Stimulated activated CD4-positive, alpha-beta T cell treated with anti-CD3 and anti-CD28 coated beads, Interleukin-1b, Interleukin-23, amount 100 ng/mL, for 24 hours (primary cell): ENCODE results near the gene LAPTM4A.
"Not testable (repeated sequence)": the region's sequence is repeated elsewhere in the genome, so short reads cannot be mapped to it uniquely, and the experiment has no call there.

Source experiments
- DNase-seq, 4 experiments: peaks; one replicate each; pipeline ENCODE4 v3.0.0-alpha.2; 2020; ENCODE audit warnings: low read depth in 4 of 4, low spot score in 1 of 4

The LAPTM4A gene

GRCh38 chr2:20051532-20052228 is at the start of gene LAPTM4A:
Gene LAPTM4A (minus strand): TSS chr2:20051628. CDS start chr2:20051520, 108 bp downstream.
- DNase-seq: peak; percentile 88 to 96 (median 94)

- DNase-seq: no peak
Observed at GRCh38 chr2:20100711-20101110, 49.3 kb upstream of the LAPTM4A start.

- no peak for DNase-seq
Observed at GRCh38 chr2:20099780-20100179, 48.4 kb upstream of the LAPTM4A start.

DNA sequence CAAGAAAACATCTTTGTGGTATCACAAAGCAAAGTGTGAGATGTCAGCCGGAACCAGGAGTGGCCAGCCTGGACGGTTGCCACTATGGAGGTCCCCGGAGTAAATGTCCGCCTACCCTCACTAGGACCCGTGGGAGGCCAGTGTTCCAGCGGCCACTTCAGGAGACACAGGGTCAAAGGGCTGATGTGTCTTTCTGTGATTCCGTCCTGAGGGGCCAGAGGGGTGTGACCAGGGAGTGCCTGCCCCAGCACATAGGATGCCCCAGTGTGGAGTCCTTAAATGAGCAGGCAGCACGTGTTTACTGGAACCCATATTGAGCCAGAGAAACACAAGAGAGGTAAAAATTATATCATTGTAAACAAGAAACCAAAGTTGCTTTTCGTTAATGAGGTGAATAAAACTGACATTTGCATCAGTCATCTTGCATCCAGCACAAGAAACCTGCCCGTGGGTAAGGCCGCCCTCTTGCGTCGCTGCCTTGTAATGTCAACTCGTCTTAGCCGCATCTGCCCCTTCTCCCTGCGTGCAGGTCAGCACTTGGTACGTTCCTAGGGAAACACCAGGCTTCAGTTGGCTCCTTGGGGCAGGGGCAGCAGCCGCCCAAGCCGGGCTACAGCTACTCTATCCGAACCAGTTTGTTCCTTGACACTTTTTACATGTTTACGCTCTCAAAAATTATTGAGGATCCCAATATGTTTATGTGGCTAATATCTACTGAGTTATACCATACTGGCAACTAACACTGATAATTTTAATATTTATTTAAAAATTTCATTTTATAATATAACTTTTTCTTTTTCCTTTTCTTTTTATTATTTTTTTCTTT is 46.7 kb upstream of the LAPTM4A start:
- peak; percentile 34 to 71 (median 55) for DNase-seq

- no peak for DNase-seq
Observed at GRCh38 chr2:20095469-20095868, 44.0 kb upstream of the LAPTM4A start.

DNA sequence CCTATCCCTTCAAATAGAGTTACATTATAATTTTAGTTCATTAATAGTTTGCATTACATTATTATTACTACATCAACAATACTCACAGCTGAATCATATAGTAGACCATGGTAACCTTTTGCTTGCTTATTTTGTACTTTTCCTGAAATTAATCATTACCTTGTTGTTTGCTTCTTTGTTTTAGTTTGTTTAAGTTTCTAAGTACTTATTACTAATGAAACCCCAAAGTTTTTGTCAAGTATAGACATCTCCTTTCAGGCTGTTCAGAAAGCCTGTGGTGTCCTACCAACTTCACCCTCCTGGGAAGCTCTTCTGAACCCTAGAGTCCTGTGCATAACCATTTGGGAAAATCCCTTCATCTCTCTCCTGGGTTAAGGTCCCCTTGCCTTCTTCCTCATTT is 43.5 kb upstream of the LAPTM4A start:
- no peak for DNase-seq

GRCh38 chr2:20094142-20094755 is 42.8 kb upstream of the LAPTM4A start:
- no peak for DNase-seq

DNA sequence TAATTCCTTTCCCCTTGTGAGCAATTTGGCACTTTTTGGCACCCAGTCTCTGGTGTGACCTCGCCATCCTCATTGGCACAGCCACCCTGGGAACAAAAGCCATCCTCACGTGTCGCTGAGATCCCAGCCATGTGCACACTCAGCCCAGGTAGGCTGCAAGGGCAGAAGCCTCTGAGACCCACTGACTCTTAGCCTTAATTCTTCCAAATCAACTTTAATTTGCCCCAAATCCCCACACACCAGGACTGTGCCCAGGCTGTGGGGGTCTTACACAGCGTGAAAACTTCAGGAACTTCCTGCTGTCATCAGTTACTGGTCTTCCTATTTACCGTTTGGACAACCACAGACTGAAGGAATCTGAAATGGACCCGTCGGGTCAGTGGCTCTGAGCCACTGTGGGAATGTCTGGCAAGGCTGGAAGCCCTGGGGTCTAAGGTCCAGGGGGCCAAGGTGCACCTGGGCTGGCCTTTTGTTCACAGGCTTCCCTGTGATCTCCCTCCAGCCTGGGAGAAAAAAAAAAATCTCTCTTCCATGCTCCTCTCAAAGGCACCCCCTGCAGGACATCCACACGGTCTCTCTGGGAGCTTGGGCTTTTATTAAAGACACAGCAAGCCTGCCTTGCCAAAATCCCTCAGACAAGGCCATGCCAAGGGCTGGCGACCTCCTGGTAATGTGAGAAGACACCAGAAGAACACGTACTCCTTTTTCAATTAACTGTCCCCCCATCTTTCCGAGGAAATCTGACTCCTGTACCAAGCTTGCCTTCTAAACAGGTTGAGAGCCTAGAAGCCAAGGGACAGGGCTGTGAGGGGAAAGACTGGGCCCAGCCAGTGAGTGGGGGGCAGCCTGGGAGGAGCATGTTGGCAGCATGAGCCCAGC is 42.1 kb upstream of the LAPTM4A start:
- DNase-seq: no peak

DNA sequence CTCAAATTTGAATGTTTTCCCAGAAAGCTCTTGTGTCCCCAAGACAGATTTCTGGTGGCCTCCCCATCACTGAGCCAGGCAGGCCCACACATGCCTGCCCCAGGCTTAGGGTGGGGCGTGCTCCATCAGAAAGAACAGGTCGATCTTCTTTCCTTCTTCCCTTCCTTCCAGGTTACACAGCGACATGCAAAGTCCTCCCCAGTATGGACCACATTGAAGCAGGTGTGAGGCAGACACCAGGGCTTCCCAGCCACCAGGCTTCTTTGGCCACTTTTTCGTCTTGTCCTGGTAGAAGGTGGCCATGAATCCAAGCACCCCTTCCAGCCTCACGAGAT is 41.4 kb upstream of the LAPTM4A start:
- no peak for DNase-seq

GRCh38 chr2:20092226-20092900 is 40.9 kb upstream of the LAPTM4A start:
- no peak for DNase-seq

DNA sequence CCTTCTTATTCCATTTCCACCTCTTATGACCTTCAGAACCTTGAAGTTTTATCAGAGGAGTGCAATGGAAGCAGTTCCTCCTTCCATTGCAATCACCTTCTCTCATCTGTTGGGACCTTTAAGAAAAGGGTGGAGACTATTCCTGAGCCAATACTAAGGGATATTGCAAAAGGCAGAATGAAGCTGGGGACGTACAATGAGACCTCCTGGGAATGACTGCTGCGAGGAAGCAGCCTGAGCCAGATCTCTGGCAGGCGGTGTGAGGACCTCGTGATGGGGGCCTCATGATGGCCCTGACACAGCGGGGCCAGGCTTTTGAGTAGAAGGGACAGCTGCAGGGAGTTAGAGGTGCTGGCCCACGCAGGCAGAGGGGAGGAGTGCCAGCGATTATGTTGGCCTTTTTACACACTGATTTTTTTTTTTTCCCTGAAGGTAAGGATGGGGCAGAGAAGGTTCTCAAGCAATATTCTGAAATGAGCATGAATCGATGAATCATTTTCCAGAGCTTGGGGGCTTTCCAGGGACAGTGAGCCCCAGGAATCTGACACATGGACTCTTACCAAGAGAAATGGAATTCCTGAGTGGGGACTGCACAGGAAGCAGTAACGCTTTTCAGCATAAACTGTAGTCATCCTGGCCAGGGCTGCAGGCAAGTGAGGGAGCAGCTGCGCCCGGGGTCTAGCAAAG is 40.0 kb upstream of the LAPTM4A start:
- DNase-seq: no peak

- no peak for DNase-seq
Observed at GRCh38 chr2:20089715-20090464, 38.5 kb upstream of the LAPTM4A start.

DNA sequence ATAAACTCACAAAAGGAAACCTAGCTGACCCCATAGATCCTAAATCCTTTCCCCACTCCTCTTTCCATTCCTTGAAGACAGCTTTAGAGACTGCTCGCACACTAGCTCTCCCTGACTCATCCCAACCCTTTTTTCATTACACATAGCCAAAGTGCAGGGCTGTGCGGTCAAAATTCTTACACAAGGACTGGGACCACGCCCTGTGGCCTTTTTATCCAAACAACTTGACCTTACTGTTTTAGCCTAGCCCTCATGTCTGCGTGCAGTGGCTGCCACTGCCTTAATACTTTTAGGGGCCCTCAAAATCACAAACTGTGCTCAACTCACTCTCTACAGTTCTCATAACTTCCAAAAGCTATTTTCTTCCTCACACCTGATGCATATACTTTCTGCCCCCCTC is 34.5 kb upstream of the LAPTM4A start:
- DNase-seq: not testable (repeated sequence)

- not testable (repeated sequence) for DNase-seq
Observed at GRCh38 chr2:20082812-20083211, 31.4 kb upstream of the LAPTM4A start.

DNA sequence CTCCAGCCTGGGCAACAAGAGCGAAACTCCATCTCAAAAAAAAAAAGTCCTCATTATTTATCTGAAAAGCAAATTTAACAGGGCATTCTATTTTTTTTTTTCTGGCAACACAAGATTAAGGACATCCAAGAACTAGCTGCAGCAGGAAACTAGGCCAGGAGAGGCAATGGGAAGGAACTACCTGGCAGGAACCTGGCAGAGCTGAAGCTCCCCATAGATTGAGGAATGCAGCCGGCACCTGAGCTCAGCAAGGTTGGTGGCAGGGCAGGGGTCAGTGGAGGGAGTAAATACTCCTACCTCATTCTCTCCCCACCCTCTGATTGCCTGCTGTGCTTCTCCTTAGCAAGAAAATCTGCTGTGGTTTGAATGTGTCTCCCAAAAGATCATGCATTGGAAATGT is 30.4 kb upstream of the LAPTM4A start:
- no peak for DNase-seq

GRCh38 chr2:20080839-20081415 is 29.5 kb upstream of the LAPTM4A start:
- DNase-seq: no peak

- no peak for DNase-seq
Observed at GRCh38 chr2:20080428-20080827, 29.0 kb upstream of the LAPTM4A start.

GRCh38 chr2:20079546-20080115 is 28.2 kb upstream of the LAPTM4A start:
- DNase-seq: no peak
